CD4-positive, alpha-beta T cell treated with Interleukin-15 for 4 hours (primary cell): ENCODE measurements around the gene CPT2.

Source experiments
- DNase-seq: peaks from one replicate; pipeline ENCODE4 v3.0.0-alpha.2; 2020; ENCODE audit warnings: low spot score

CPT2 gene

DNA sequence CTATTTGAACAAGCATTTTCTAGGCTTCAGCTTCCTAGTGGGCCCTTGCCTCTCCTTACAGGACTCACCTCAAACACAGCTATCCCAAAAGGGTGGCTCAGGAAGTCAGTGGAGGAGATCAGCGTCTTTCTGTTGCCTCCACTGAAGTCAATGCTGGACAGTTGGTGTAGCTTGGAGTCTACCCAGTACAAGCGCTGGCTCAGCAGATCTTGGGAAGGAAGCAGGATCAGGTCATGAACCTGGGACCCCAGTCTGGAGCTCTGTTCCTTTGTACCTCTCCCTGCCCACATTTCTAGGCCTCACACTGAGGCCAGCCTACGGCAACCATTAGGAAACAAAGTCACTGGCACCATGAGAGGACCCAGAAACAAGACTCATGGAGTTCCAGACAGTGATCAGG lies 65.4 kb downstream of the CPT2 start:
- no peak for DNase-seq
